MCF 10A (cell line): ENCODE measurements around the gene MAP6. TPM values are rescaled to one million over a fixed set of nuclear protein-coding genes. Genes with fewer than 3 reads are reported as not detected.

Experiments
- BruUV-seq: library from RNA; stranded (reverse); fragments of 400-500 nt; replicated peaks from 2 replicates; lab custom pipeline; 2021; lab: Mats Ljungman, UMichigan
- CTCF ChIA-PET: fragments of 300-600 bp; sonication (Branson Sonifier 250); formaldehyde crosslinking; extraction: SDS; loops from one replicate; lab custom pipeline; 2021; ENCODE audit warnings: antibody characterized with exemption, inconsistent platforms; lab: Yijun Ruan, JAX
- POLR2A ChIA-PET: fragments of 300-600, 350-650 bp; sonication (Branson Sonifier 250); formaldehyde crosslinking; extraction: SDS; loops from one replicate; lab custom pipeline; 2020; ENCODE audit warnings: antibody characterized with exemption, inconsistent platforms; lab: Yijun Ruan, JAX
- DNase-seq: peaks from one replicate; pipeline ENCODE4 v3.0.0-alpha.2; 2018; ENCODE audit not compliant: unreplicated experiment
- H3K27ac Mint-ChIP-seq: one replicate; pipeline ENCODE4 v1.8.0; 2022; ENCODE audit warnings: mild to moderate bottlenecking, low read depth, mixed read lengths; ENCODE audit not compliant: unreplicated experiment
- H3K27me3 Mint-ChIP-seq: one replicate; pipeline ENCODE4 v1.8.0; 2022; ENCODE audit warnings: mixed read lengths; ENCODE audit not compliant: insufficient read depth, unreplicated experiment
- H3K36me3 Mint-ChIP-seq: one replicate; pipeline ENCODE4 v1.8.0; 2022; ENCODE audit warnings: mild to moderate bottlenecking, moderate library complexity, mixed read lengths; ENCODE audit not compliant: insufficient read depth, unreplicated experiment
- H3K4me1 Mint-ChIP-seq: one replicate; pipeline ENCODE4 v1.8.0; 2022; ENCODE audit warnings: mixed read lengths; ENCODE audit not compliant: insufficient read depth, unreplicated experiment
- H3K4me3 Mint-ChIP-seq: one replicate; pipeline ENCODE4 v1.8.0; 2022; ENCODE audit warnings: mild to moderate bottlenecking, moderate library complexity, mixed read lengths; ENCODE audit not compliant: unreplicated experiment
- H3K9me3 Mint-ChIP-seq: one replicate; pipeline ENCODE4 v1.8.0; 2022; ENCODE audit warnings: mixed read lengths; ENCODE audit not compliant: unreplicated experiment
- CTCF ChIP-seq: fragments of 200-600 bp; IDR thresholded peaks from one replicate; pipeline ENCODE4 v1.8.0; 2022; ENCODE audit warnings: antibody characterized with exemption, mild to moderate bottlenecking; ENCODE audit not compliant: unreplicated experiment
- intact Hi-C: fragments of 100-400 bp; cut with micrococcal nuclease; formaldehyde crosslinking; loops from 2 replicates; pipeline ENCODE4 v1.14.1; 2022
- total RNA-seq: library from RNA; stranded (reverse); gene quantifications from 2 replicates; pipeline ENCODE4 v1.2.3, GENCODE V29; 2022

Gene MAP6
- total RNA-seq, 1 experiment from 2014 or later, result not detected

- peaks cover 30% of the 10 kb centered on the region for H3K4me1 Mint-ChIP-seq
- no TSS peak for BruUV-seq
- POLR2A ChIA-PET, result no interaction called here
- no peaks in the 10 kb centered on the region for H3K36me3 Mint-ChIP-seq
- no peak overlapping the region for H3K4me3 Mint-ChIP-seq
- DNase-seq, result no peak
- intact Hi-C loops, result no loop called here
- H3K27me3 Mint-ChIP-seq, result no peaks in the 10 kb centered on the region
- no peaks in the 10 kb centered on the region for H3K9me3 Mint-ChIP-seq
- no peak overlapping the region for H3K27ac Mint-ChIP-seq
- CTCF ChIA-PET, result interaction anchor here (0.6 kb wide), 1 partner anchor 54 kb away, joined by 3 read pairs; no protein-coding TSS in a partner anchor
- no peak for TF ChIP-seq CTCF
Measured at GRCh38 chr11:75601494-75601893, 67.3 kb downstream of the MAP6 start.

DNA sequence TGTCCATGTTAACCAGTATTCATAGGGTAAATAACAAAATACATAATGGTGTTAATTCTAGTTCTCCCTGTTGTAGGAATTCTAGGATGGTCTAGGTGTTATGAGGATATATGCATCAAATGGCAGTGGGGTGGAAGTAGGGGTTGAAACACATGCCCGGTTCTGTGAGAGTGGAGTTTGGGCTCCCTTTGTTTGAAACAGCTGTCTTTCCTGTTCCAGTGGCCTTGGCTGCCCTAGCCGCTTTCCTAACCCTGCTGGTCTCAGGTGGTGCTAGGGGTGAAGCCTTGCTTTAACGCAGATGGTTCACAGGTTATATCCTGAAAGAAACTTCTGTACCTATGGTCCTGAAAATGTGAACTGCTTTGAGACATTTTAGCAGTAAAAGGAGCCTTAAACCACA is 68.5 kb downstream of the MAP6 start:
- POLR2A ChIA-PET, result interaction anchor here (1.0 kb wide), 1 partner anchor 38 kb away, joined by 3 read pairs; the partner anchor contains the start of gene SERPINH1
- Mint-ChIP-seq H3K27ac (no peak overlapping the region), H3K27me3 (no peaks in the 10 kb centered on the region), H3K9me3 (no peaks in the 10 kb centered on the region), H3K36me3 (no peaks in the 10 kb centered on the region), H3K4me1 (peaks cover 24% of the 10 kb centered on the region), H3K4me3 (no peak overlapping the region)
- DNase-seq, result no peak
- no TSS peak for BruUV-seq
- no peak for TF ChIP-seq CTCF
- intact Hi-C loops, result no loop called here
- CTCF ChIA-PET, result interaction anchor here (1.1 kb wide), 1 partner anchor 23 kb away, joined by 4 read pairs; no protein-coding TSS in a partner anchor

GRCh38 chr11:75598900-75599299 is 69.9 kb downstream of the MAP6 start:
- ChIA-PET POLR2A (no interaction called here), CTCF (interaction anchor here (0.6 to 1.0 kb wide), 3 partner anchors 14 to 1148 kb away, joined by 3 to 5 read pairs (median 3); no protein-coding TSS in a partner anchor)
- no TSS peak for BruUV-seq
- Mint-ChIP-seq H3K4me1 (peaks cover 12% of the 10 kb centered on the region), H3K27ac (no peak overlapping the region), H3K9me3 (no peaks in the 10 kb centered on the region), H3K27me3 (no peaks in the 10 kb centered on the region), H3K36me3 (no peaks in the 10 kb centered on the region), H3K4me3 (no peak overlapping the region)
- no peak for DNase-seq
- intact Hi-C loops, result no loop called here
- no peak for TF ChIP-seq CTCF

GRCh38 chr11:75598264-75598663 is 70.6 kb downstream of the MAP6 start:
- POLR2A ChIA-PET, result no interaction called here
- CTCF ChIA-PET, result interaction anchor here (0.6 to 0.7 kb wide), 3 partner anchors 124 to 1149 kb away, joined by 3 to 5 read pairs (median 3); no protein-coding TSS in a partner anchor
- intact Hi-C loops, result no loop called here
- Mint-ChIP-seq H3K27me3 (no peaks in the 10 kb centered on the region), H3K9me3 (no peaks in the 10 kb centered on the region), H3K4me1 (peaks cover 5% of the 10 kb centered on the region), H3K36me3 (no peaks in the 10 kb centered on the region), H3K27ac (no peak overlapping the region), H3K4me3 (no peak overlapping the region)
- no peak for DNase-seq
- no peak for TF ChIP-seq CTCF
- no TSS peak for BruUV-seq
